Mucosa of stomach (tissue), 1 donor: Measurements from ENCODE around the gene MAP7.
"Not testable (repeated sequence)": the region's sequence is repeated elsewhere in the genome, so short reads cannot be mapped to it uniquely, and the experiment has no call there.

ENCODE experiments used
- H3K27me3 ChIP-seq: one replicate; pipeline ENCODE4 v1.7.0; 2013; ENCODE audit warnings: mild to moderate bottlenecking, low read length; ENCODE audit not compliant: control insufficient read depth, insufficient read depth
- H3K36me3 ChIP-seq: one replicate; pipeline ENCODE4 v1.7.0; 2013; ENCODE audit warnings: low read length; ENCODE audit not compliant: control insufficient read depth, insufficient read depth
- H3K4me1 ChIP-seq: one replicate; pipeline ENCODE4 v1.7.0; 2013; ENCODE audit warnings: mild to moderate bottlenecking, low read length; ENCODE audit not compliant: control insufficient read depth, insufficient read depth
- H3K4me3 ChIP-seq: one replicate; pipeline ENCODE4 v1.7.0; 2013; ENCODE audit warnings: low read length
- H3K9ac ChIP-seq: one replicate; pipeline ENCODE4 v1.7.0; 2013; ENCODE audit warnings: mild to moderate bottlenecking, low read length, moderate library complexity
- H3K9me3 ChIP-seq: one replicate; pipeline ENCODE4 v1.7.0; 2013; ENCODE audit warnings: mild to moderate bottlenecking, low read length, moderate library complexity; ENCODE audit not compliant: control insufficient read depth
- donor health status: Pancreatic carcinoma.

The MAP7 gene

DNA sequence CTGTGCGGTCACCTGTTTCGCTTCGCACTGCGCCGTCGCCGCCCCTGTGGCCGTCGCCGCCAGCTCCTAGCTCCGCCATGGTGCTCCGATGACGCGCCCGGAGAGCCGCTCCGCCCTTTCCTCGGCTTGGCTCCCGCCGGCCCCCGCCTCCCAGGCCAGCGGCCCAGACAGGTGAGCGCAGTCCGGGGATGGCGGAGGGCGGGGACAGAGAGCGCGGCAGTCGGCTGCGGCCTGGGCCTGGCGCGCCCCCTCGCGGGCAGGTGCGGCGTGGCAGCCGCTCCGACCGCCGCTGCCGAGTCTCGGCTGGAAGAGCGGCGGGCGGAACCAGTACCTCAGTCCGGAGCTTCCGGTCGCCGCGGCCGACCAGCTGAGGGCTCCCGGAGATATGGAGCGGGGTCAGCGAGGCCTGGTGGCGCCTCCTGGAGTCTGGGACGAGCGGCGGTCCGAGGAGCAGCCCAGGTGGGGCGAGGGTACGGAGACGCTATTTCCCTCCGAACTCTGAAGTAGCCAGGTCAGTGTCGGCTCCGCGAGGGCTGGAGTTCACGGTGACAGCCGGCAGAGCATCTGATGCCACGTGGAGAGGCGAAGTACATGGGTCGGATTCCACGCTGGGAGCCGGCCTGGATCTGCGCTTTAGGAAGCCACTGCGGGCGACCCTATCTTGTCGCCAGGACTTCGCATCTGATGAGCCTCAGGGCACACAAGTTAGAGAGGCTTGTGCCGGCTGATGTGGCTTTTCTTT, at the start of gene MAP7:
MAP7 (minus strand) TSS at position 93 of the 742 bp plus-strand sequence; CDS start at position 79, 14 bp downstream.
- Histone ChIP-seq H3K27me3 (no peaks in the 10 kb centered on the region), H3K4me1 (peaks cover 29% of the 10 kb centered on the region), H3K36me3 (no peaks in the 10 kb centered on the region), H3K9ac (peak within 1 kb of the TSS; percentile 84), H3K4me3 (peak within 1 kb of the TSS; percentile 66), H3K9me3 (no peaks in the 10 kb centered on the region)

DNA sequence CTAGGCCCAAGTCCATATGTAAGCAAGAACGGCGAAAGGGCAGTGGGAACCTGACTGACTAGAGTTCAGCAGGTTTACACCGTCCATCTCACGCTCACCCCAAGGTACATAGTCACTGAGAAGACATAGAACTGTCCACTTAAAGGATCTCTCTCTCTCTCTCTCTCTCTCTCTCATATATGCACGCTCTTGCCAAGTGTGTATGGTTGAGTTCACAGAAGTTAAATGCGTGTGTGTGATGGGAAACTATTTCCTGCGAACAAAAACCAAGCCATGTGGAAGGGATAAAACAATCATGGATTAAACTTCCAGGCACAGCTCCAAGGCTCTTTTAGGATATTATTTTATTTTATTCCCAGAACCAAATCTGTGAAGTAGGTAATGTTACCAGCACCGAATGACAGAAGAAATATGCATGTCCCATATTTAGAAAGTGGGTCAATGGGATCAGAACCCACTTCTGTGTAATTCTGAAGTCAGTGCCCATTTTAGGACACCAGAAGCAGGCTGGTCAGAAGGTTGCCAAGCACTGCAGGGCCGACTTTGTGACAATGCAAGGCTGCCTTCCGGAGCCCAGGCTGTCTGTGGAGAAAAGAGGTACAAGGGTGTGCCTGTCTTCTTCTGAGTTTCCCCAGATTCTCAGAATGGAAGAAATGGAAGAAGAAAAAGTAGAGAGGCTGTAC, 49.2 kb upstream of the MAP7 start:
- Histone ChIP-seq H3K27me3 (no peaks in the 10 kb centered on the region), H3K36me3 (peaks cover 7% of the 10 kb centered on the region), H3K4me1 (peaks cover 2% of the 10 kb centered on the region), H3K9me3 (no peaks in the 10 kb centered on the region), H3K9ac (no peak overlapping the region), H3K4me3 (no peak overlapping the region)

DNA sequence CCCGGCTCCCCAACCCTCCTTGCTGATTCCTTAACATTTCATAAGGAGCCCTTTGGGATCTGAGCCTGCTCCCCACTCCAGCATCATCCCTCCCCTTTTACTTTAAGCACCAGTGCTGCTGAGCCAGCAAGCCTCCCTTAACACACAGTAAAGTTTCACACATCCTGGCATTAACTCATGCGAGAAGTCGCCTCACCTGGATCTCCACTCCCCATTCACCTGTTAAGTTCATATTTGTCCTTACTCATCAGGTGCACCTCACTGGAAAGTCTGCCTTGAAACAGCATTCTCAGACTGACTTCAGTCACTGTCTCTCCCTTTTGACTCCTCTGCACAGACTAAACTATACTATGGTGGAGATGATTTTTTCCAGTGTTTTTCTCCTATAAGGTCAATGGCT, 47.8 kb upstream of the MAP7 start:
- no peaks in the 10 kb centered on the region for H3K9me3 ChIP-seq
- H3K36me3 ChIP-seq = peaks cover 7% of the 10 kb centered on the region
- H3K27me3 ChIP-seq = no peaks in the 10 kb centered on the region
- peaks cover 11% of the 10 kb centered on the region for H3K4me1 ChIP-seq
- H3K9ac ChIP-seq = no peak overlapping the region
- H3K4me3 ChIP-seq = no peak overlapping the region

- Histone ChIP-seq H3K9me3 (no peaks in the 10 kb centered on the region), H3K4me3 (no peak overlapping the region), H3K9ac (no peak overlapping the region), H3K4me1 (peaks cover 11% of the 10 kb centered on the region), H3K36me3 (peaks cover 7% of the 10 kb centered on the region), H3K27me3 (no peaks in the 10 kb centered on the region)
Measured at GRCh38 chr6:136594671-136595070, 44.4 kb upstream of the MAP7 start.

DNA sequence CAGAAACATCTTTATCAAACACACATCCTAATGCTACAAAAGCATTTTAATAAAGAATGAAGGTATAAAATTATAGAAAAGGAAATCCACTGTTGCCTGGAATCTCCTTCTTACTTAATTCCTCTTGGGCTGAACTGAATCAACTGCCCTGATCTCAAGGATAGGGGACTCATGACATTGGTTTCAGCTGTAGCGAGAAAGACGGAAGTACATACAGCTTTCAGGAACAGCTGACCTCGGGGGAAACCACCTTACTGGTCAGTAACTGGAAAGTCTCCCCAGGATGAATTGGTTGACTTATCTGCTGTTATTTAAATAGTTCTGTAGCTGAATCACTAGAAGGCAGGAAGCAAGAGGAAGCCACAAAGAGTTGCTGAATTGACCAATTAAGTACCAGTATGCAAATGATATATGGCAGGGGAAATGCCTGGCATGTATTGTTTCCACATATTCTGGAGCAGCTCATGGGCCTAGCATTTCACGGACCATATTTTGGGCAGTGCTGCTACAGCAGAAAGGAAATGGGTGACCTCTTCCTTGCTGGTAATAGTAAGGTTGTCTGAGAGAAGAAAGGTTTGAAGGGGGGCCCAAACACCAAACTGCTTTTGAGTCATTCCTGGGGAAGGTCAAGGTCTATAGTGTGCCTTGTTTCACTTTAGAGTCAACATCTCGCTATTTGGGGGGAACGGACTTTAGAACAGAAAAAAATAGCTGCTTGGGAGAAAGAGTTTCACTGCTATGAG, 43.7 kb upstream of the MAP7 start:
- Histone ChIP-seq H3K9ac (no peak overlapping the region), H3K36me3 (peaks cover 7% of the 10 kb centered on the region), H3K27me3 (no peaks in the 10 kb centered on the region), H3K4me1 (peaks cover 11% of the 10 kb centered on the region), H3K4me3 (no peak overlapping the region), H3K9me3 (no peaks in the 10 kb centered on the region)

- Histone ChIP-seq H3K9ac (no peak overlapping the region), H3K36me3 (peaks cover 7% of the 10 kb centered on the region), H3K4me1 (peaks cover 11% of the 10 kb centered on the region), H3K9me3 (no peaks in the 10 kb centered on the region), H3K4me3 (no peak overlapping the region), H3K27me3 (no peaks in the 10 kb centered on the region)
Measured at GRCh38 chr6:136592930-136593673, 42.9 kb upstream of the MAP7 start.

- Histone ChIP-seq H3K9ac (no peak overlapping the region), H3K9me3 (no peaks in the 10 kb centered on the region), H3K4me1 (peaks cover 11% of the 10 kb centered on the region), H3K4me3 (no peak overlapping the region), H3K27me3 (no peaks in the 10 kb centered on the region), H3K36me3 (peaks cover 6% of the 10 kb centered on the region)
Measured at GRCh38 chr6:136591617-136592016, 41.4 kb upstream of the MAP7 start.

DNA sequence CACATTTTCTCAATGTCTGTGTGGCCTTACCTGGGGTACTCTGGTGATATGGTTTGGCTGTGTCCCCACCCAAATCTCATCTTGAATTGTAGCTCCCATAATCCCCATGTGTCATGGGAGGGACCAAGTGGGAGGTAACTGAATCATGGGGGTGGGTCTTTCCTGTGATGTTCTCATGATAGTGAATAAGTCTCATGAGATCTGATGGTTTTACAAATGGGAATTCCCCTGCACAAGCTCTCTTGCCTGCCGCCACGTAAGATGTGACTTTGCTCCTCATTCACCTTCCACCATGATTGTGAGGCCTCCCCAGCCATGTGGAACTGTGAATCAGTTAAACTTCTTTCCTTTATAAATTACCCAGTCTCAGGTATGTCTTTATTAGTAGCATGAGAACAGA, 40.6 kb upstream of the MAP7 start:
- H3K36me3 ChIP-seq, H3K9me3 ChIP-seq, H3K9ac ChIP-seq, H3K4me3 ChIP-seq, H3K27me3 ChIP-seq: not testable (repeated sequence)
- peaks cover 11% of the 10 kb centered on the region for H3K4me1 ChIP-seq

DNA sequence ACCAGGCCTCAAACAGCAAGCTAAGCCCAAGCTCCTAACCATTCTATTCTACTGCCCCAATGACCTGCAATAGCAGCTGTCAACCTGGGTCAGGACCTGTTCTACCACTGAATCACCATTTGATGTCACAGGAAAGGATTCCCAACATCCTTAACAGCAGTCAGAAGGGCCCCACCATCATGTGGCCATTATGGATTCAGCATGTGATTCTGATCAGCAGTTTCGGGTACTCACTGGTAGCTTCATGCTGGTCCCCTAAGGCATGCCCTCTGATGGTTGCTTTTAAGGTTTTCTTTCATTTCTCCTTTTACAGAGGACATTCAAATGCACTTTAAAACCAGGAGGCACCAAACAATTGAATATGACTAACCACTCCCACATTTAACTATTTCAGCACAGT, 37.3 kb upstream of the MAP7 start:
- Histone ChIP-seq H3K4me3 (no peak overlapping the region), H3K9ac (no peak overlapping the region), H3K9me3 (no peaks in the 10 kb centered on the region), H3K4me1 (no peaks in the 10 kb centered on the region), H3K36me3 (no peaks in the 10 kb centered on the region), H3K27me3 (no peaks in the 10 kb centered on the region)

GRCh38 chr6:136586295-136586694, 36.1 kb upstream of the MAP7 start:
- Histone ChIP-seq H3K27me3 (no peaks in the 10 kb centered on the region), H3K36me3 (no peaks in the 10 kb centered on the region), H3K4me1 (no peaks in the 10 kb centered on the region), H3K4me3 (no peak overlapping the region), H3K9me3 (no peaks in the 10 kb centered on the region), H3K9ac (no peak overlapping the region)

GRCh38 chr6:136585523-136585922, 35.3 kb upstream of the MAP7 start:
- H3K4me1 ChIP-seq, H3K4me3 ChIP-seq, H3K9ac ChIP-seq, H3K36me3 ChIP-seq, H3K9me3 ChIP-seq, H3K27me3 ChIP-seq: not testable (repeated sequence)

GRCh38 chr6:136584290-136584689, 34.1 kb upstream of the MAP7 start:
- H3K4me1 ChIP-seq, H3K36me3 ChIP-seq, H3K27me3 ChIP-seq, H3K9ac ChIP-seq, H3K9me3 ChIP-seq, H3K4me3 ChIP-seq: not testable (repeated sequence)
